Hepatic stellate cell (primary cell): ENCODE measurements around the gene ADD1.
"Not testable (repeated sequence)": the region's sequence is repeated elsewhere in the genome, so short reads cannot be mapped to it uniquely, and the experiment has no call there.

ENCODE experiments used
- DNase-seq: peaks from one replicate; pipeline ENCODE4 v3.0.0; 2011; ENCODE audit warnings: low spot score

The ADD1 gene

DNA sequence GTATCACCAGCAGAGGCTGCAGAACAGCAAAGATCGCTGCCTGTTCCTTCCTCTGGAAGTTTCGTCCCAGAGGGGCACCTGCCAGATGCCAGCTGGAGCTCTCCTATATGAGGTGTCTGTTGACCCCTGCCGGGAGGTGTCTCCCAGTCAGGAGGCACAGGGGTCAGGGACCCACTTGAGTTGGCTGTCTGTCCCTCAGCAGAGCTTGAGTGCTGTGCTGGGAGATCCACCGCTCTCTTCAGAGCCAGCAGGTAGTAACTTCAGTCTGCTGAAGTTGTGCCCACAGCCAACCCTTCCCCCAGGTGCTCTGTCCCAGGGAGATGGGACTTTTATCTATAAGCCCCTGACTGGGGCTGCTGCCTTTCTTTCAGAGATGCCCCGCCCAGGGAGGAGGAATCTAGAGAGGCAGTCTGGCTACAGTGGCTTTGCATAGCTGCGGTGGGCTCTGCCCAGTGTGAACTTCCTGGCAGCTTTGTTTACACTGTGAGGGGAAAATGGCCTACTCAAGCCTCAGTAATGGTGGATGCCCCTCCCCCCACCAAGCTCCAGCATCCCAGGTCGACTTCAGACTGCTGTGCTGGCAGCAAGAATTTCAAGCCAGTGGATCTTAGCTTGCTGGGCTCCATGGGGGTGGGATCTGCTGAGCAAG, 78.9 kb downstream of the ADD1 start:
- not testable (repeated sequence) for DNase-seq

GRCh38 chr4:2923141-2923551, 79.5 kb downstream of the ADD1 start:
- no peak for DNase-seq

GRCh38 chr4:2923668-2924173, 80.1 kb downstream of the ADD1 start:
- no peak for DNase-seq

DNA sequence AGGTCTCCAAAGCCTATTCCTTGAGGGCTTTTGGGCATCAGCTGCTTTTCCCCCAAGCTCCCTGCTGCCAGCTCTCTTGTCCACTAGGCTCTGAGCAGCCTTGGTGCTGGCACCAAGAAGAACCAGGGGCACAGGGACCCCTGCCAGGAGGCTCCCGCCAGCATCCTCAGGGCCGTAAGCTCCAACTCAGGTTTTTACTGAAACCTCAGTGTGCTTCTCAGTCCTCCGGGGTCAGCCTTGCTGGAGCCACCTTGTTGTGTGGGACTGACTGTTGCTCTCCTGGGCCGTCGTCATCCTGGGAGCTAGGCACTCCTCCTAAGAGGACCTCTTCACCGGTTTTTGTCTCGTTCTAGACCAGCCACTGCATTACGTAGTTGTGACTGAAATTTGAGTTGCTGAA, 80.6 kb downstream of the ADD1 start:
- no peak for DNase-seq

- no peak for DNase-seq
Observed at GRCh38 chr4:2924765-2925301, 81.2 kb downstream of the ADD1 start.

DNA sequence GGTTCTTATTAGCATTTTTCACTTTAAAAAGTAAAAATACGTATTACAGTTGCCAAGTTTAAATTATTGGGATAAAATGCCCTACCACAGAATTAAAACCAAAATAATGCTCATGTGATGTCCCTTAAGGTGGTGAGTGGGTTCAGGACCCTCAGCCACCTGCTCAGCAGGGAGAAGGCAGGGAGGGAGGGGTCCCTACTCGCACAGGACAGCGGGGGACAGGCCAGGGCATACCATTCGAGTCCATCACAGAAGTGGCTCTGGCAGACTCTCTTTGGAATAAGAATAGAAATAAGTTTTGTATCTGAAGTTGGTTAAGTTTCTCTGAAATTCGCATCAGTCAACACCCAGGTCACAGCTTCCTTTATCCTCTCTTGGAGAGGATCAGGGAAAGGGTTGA, 81.9 kb downstream of the ADD1 start:
- DNase-seq = no peak

DNA sequence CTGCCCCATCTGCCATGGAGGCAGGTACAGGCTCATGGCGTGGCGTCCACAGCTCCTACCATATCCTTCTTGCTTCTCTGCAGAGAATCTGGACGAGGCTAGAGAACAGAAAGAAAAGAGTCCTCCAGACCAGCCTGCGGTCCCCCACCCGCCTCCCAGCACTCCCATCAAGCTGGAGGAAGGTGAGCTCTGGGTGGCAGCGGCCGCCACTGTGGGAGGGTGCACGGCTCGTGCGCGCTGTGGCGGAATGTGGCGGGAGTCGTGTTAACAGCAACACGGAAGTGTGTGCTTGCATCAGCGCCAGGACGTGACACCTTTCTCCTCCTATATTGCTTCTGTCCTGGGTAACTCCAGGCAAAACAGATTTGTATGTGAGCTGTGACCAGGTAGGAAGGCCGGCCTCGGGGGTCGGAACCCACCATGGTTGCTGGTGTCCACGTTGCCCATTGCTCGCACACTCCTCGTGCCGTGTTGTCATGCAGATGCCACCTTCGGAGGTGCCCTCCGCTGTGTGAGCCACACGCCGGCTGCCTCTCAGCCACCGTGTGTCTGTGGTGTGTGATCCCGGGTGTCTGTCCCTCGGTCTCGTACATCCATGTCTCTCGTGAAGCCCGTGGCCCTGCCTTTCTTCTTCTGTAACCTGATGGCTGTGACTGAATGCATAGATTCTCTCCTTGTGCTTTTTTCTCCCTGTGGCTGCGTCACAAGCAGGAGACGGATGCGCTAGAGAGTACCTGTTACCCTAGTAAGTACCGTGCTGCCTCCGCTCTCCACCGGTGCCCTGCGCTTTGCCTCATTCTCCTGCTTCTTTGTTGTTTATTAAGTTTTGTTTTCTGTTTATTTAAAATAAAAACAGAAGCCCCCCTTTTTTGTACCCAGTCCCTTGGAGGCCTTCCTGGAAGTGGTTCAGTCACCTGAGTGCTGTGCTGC, 82.6 kb downstream of the ADD1 start:
- DNase-seq = no peak

- DNase-seq = no peak
Observed at GRCh38 chr4:2927016-2927695, 83.5 kb downstream of the ADD1 start.

GRCh38 chr4:2927696-2928075, 84.0 kb downstream of the ADD1 start:
- DNase-seq = no peak

DNA sequence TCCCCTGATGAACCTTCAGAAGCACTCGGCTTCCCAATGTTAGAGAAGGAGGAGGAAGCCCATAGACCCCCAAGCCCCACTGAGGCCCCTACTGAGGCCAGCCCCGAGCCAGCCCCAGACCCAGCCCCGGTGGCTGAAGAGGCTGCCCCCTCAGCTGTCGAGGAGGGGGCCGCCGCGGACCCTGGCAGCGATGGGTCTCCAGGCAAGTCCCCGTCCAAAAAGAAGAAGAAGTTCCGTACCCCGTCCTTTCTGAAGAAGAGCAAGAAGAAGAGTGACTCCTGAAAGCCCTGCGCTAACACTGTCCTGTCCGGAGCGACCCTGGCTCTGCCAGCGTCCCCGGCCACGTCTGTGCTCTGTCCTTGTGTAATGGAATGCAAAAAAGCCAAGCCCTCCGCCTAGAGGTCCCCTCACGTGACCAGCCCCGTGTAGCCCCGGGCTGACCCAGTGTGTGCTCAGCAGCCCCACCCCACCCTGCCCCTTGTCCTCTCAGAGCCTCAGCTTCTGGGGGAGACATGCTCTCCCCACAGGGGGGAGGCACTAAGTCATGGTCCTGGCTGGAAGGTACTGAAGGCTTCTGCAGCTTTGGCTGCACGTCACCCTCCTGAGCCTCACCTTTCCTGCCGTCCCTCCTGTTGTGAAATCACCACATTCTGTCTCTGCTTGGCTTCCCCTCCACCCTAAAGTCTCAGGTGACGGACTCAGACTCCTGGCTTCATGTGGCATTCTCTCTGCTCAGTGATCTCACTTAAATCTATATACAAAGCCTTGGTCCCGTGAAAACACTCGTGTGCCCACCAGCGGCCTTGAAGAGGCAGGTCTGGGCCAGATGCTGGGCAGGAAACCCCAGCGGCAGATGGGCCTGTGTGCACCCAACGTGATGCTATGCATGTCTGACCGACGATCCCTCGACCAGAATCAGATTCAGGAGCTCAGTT, 84.9 kb downstream of the ADD1 start:
- no peak for DNase-seq

GRCh38 chr4:2929469-2929868, 85.8 kb downstream of the ADD1 start:
- no peak for DNase-seq

DNA sequence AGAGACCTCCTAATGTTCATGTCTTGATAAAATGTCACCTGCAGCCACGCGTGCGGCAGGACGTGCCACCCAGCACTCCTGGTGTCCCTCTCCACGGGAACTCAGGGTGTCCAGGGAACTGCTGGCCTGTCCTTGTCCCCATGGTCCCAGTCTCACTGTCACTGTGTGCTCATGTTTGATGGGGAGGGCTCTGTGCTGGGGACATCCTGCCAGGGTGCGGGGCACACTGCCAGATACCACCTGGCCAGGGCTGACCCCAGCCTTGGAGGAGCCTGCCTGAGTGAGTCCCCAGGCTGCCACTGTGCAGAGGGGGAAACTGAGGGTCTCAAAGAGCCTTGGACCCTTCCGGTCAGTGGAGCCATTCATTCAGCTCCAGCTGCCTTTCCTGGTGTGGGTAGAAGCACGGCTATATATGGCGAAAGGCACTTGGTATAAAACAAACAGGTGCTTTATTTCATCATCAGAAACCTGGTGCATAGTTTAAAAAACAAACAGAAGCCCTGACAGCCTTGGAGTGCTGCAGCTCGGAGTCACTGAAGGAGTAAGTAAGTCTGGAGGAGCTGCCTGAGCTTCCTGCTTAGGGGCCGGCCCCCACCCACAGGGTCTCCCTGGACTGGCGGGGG, 86.6 kb downstream of the ADD1 start:
- DNase-seq = no peak

GRCh38 chr4:2930758-2931511, 87.3 kb downstream of the ADD1 start:
- no peak for DNase-seq

- DNase-seq = no peak
Observed at GRCh38 chr4:2931512-2932301, 88.1 kb downstream of the ADD1 start.

DNA sequence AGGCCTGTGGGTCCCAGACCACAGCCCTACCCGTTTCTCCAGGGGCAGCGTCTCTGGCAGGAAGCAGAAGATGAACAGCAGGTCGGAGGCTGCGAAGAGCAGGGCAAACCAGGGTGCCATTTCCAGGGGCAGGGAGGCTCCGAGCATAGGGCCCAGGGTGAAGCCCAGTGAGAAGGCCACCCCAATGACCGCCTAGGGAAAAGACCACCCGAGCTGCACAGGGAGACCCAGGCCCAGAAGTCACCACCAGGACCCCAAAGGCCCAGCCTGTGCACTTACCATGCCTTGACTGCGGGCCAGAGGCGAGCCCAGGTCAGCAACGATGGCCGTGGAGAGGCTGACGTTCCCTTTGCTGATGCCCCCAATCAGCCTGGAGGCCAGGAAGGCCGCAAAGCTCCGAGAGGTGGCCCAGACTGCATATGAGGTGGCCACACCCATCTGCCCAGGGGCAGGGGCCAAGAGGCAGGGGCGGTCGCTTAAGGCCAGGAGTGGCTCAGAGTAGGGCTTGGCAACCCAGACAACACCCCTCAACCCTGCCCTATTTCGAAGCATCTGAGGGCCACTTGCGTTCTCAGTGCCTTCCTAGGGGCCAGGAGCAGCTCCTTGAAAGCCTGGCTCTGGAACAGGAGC, 88.8 kb downstream of the ADD1 start:
- no peak for DNase-seq

GRCh38 chr4:2932951-2933565, 89.4 kb downstream of the ADD1 start:
- DNase-seq = no peak

DNA sequence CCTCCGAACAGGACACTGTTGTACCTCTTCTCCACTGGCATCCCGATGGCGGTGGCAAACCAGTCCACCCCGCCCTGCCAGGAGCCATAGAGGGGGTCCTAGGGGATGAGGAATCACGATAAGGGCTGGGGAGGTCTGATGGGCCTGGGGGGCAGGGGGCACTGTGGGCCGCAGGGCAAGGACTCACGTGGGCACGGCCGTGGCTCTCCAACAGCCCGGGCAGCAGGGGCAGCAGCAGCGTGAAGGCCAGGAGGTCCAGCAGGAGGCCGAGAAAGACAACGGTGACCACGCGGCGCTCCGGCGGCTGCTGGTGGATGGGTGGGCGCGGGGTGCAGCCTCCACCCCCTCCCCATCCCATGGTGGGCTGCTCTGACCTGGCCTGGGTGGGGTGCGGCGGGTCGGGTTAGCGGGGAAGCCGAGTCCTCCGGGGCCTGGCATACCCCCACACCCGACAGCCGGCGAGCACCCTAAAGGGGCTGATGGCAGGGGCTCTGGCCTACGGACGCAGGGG, 90.0 kb downstream of the ADD1 start:
- no peak for DNase-seq
